ENCODE measurements around the gene RHOT2. TPM values are rescaled to one million over a fixed set of nuclear protein-coding genes. Genes with fewer than 3 reads are reported as not detected.

The RHOT2 gene
- total RNA-seq, 1 donor from 2014 or later, result 33.2 TPM

DNA sequence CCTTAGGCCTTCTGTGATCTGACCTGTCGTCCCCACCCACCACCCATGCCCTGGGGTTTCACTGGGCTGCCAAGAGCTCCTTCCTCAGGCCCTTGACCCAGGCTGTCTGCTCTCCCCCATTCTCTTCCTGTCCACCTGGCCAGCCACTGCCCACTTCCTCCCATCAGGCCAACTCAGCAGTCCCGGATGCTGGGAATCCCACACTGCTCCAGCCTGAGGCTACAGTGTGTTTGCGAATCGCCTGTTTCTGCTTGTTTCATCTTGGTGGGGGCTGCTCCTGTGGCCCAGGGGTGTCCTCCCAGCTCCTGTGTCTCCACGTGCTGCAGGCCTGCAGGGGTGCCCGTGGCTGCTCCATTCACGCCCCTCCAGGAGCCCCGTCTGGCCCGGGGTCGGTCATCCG, 46.1 kb downstream of the RHOT2 start:
- DNase-seq (ENCODE audit: low spot score), result no peak

DNA sequence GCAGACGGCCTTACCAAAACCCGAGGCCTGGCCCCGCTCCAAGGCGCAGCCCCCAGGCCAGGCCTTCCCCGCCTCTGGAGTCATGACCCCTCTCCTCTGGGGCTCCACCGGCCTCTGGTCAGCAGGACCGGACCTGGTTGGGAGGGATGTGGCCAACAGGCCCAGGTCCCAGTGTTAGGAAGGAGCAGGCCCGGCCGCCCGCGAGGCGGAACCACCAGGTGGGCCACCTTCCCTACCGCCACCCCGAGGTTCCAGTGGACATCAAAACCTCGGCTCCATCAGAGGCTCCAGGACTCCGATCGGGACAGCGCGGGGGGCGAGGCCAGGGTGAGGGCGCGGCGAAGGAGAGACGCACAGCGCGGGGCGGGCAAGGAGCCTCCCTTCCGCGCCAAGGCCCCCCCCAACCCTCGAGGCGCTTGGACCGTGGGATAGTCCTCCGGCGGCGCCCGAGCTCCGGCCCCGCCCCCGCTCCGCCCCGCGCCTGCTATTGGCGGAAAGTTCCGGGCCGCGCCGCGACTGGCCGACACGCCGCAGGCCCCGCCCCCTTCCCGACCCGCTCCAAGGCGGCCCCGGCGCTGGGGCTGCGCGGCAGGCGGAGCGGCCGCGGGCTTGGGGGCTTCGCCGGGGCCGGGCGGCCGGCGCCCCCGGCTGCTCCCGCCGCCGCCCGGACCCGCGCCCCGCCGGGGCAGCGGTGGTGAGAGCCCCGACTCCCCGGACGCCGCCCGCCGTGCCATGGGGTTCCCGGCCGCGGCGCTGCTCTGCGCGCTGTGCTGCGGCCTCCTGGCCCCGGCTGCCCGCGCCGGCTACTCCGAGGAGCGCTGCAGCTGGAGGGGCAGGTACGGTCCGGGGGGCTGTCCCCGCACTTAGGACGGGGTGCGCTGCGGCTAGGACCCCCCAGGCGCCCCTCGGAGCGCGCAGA, 46.9 kb downstream of the RHOT2 start, which contains the start of gene METRN:
Gene METRN, plus strand, starts transcription at position 561 of the 919 bp plus-strand sequence. Its CDS starts 172 bp downstream, at position 733.
- peak; percentile 85 for DNase-seq (ENCODE audit: low spot score)

DNA sequence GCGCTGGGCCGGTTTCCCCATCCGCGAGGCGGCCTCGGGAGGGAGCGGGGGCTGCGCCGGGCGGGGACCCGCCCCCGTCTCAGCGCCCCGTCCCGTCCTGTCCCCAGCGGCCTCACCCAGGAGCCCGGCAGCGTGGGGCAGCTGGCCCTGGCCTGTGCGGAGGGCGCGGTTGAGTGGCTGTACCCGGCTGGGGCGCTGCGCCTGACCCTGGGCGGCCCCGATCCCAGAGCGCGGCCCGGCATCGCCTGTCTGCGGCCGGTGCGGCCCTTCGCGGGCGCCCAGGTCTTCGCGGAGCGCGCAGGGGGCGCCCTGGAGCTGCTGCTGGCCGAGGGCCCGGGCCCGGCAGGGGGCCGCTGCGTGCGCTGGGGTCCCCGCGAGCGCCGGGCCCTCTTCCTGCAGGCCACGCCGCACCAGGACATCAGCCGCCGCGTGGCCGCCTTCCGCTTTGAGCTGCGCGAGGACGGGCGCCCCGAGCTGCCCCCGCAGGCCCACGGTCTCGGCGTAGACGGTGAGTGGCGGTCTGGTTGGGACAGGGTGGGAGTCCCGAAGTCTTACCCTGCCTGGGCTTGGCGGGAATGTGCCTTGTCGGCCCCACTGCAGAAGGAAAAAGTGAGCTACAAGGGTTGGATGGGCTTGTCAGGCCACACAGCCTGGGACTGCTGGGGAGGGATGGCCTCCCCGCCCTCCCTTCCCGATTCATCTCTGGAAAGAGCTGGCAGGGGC, 47.7 kb downstream of the RHOT2 start:
- no peak for DNase-seq (ENCODE audit: low spot score)

DNA sequence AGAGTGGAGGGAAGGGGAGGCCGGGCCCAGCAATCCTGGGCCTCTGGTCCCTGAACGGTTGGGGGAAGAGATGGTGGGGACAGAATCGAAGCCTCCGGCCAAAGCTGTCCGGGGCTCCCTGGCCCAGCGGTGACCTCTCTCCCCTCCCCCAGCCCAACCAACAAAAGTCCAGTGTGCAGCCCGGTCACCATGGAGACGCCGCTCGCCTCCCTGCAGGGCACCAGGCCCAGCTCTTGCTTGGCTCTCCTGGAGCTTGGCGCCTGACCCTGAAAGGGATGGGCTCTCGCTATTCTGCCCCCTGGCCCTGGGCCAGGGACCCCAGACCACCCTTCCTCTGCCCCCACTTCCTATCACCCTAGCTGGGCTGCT, 48.3 kb downstream of the RHOT2 start:
- no peak for DNase-seq (ENCODE audit: low spot score)

DNA sequence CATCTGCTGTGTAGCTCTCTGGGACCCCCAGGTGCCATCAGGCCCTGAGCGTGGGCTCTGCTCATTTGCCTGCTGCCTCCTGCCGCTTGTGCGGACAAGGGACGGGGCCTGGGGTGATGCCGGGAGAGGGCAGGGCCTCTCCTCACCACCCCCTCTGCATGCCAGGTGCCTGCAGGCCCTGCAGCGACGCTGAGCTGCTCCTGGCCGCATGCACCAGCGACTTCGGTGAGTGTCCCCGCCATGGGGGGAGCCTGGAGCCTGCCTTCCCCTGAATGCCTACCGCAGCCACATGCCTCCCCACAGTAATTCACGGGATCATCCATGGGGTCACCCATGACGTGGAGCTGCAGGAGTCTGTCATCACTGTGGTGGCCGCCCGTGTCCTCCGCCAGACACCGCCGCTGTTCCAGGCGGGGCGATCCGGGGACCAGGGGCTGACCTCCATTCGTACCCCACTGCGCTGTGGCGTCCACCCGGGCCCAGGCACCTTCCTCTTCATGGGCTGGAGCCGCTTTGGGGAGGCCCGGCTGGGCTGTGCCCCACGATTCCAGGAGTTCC, 48.9 kb downstream of the RHOT2 start:
- DNase-seq (ENCODE audit: low spot score), result no peak

DNA sequence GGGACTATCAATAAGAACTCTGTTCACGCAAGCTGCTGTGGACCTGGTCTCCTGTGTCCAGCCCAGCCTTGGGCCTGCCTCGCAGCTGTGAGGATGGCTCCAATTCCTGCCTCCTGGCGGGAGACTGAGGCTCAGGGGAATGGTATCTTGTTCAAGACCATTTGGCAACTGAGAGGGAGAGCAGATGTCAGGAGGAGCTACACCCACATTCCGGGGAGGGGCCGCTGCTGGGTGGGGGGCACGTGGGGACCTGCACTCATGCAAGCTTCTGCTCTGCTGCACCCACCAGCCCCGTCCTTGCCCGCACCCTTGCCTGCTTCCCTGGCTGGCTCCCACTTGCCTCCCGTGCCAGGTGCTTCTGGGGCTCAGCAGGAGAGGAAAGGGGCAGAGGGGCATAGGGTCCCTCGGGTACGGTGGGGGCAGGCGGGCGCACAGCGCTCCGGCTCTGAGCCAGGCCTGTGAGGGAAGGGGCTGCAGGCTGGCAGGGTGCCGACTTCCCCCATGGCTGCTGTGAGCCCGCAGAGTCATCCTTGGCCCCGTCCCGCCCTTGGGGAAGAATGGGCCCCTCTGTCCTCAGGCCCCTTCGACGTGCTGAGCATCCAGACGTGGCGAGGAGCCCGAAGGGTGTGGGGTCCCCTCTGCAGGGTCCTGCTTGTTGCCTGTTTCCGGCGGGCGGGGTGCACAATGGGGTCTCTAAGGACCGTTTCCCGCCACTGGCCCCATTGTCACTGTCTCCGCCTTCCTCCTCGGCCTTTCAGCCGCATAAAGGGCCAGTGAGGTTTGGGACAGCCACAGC, 49.7 kb downstream of the RHOT2 start:
- no peak for DNase-seq (ENCODE audit: low spot score)

DNA sequence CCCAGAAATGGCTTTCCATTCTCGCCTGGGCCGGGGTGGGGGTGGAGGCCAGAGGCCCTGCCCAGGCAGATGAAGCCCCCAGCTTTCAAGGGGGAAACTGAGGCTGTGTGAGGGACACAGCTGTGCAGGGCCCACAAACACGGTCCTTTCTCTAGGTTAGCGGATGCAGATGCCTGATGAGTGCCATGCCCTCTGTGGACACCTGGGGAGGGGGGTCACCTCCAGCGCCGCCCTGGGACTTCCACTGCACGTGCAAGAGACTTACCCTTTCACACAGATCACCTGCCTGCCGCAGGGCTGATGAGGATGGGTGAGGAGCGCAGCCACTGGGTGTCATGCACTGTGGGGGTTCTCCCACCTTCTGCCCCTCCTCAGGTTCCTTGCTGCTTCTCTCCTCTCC, 50.5 kb downstream of the RHOT2 start:
- DNase-seq (ENCODE audit: low spot score), result no peak

DNA sequence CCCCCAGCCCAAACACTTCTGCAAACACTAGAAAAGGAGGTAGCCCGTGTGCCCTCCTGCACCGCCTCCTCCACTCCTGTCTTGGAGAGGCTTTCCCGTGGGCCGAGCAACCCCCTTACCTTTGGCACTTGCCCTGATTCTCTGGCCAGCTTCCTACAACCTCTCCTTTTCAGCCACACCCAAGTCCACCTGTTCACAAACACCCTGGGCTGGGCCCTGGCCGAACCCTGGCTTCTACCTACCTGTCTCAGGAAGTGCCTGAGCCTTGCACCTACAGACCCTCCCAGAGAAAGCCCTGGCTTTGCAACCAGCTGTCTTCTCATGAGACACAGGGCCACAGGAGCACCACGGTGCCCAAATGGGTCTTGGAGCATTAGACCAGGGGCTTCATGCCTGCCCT, 51.0 kb downstream of the RHOT2 start:
- DNase-seq (ENCODE audit: low spot score), result no peak

DNA sequence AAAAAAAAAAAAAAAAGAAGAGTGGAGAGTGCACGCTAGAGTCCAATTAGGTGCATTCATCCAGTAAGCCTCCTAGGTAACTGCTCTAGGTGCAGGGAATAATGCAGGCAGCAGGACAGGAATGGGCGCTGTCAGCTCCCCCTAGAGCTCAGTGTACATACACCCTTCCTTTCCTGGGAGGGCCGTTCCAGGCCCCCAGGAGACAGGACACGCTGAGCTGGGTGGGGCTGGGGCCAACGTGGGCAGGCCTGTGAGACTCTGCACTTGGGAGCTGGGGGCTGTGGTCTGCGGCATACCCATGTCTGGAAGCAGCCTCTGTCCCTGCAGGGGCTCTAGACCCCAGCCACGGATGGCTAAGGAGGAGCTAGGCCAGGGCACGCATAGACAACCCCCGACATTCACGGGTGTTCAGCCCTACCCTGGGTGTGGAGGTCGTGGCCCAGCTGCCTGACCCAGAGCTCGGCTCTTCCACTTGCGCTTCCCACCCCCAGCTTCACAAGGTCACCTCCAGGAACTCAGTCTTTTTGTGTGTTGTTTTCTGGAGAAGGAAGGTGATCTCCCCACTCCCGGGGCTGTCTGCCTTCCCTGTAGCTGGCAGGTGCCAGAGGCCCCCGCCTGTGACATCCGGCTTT, 52.0 kb downstream of the RHOT2 start:
- no peak for DNase-seq (ENCODE audit: low spot score)

DNA sequence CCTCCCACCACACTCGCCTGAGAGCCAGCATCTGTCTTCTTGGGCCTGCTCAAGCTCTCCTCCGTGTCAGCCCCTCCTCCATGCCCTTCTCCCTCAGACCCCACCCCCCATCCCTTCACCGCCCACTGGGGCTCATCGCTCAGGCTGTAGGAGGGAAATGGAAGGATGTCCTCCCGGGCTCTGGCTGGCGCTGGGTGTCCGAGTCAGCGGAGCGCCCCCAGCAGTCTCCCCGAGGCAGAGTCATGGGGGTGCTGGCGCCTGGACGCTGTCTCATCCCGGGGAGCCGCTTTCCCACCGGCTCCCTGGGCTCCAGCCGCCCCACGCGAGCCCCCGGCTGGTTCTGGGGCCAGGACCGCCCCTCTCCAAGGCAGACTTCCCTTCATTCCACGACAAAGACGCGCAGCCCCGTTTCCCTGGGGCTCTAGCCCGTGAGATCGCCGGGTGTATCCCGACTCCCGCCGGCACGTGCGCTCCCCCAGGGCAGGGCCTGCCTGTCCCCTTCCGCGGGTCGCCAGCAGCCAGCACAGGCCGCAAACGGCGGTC, 52.6 kb downstream of the RHOT2 start:
- peak; percentile 89 for DNase-seq (ENCODE audit: low spot score)

DNA sequence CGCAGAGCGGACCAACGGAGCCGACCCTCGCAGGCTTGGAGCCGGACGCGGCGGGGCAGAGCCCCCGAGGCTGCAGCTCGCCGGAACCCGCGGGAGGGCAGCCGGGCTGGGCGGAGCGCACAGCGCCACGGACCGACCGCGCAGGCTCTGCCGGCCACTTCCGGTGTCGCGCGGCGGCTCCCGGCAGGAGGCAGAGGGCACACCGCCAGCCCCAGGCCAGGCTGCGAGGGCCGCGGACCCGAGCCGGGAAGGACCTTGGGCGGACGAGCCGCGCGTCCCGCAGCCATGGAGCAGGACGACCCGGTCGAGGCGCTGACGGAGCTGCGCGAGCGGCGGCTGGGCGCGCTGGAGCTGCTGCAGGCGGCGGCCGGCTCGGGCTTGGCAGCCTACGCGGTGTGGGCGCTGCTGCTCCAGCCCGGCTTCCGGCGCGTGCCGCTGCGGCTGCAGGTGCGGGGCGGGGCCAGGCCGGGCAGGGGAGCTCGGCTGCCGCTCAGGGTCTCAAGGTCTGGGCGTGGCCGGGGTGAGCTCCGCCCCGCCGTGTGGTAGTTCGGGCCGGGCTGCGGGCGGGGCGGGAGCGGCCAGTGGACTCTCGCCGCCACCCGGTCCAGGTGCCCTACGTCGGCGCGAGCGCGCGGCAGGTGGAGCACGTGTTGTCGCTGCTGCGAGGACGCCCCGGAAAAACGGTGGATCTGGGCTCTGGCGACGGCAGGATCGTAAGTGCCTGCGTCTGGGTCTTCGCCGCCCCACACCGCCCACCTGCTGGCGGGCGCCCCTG, 53.2 kb downstream of the RHOT2 start, which contains the start of gene ANTKMT:
Gene ANTKMT, plus strand, starts transcription at position 157 of the 775 bp plus-strand sequence. Its CDS starts 129 bp downstream, at position 286.
- DNase-seq (ENCODE audit: low spot score), result peak; percentile 73

DNA sequence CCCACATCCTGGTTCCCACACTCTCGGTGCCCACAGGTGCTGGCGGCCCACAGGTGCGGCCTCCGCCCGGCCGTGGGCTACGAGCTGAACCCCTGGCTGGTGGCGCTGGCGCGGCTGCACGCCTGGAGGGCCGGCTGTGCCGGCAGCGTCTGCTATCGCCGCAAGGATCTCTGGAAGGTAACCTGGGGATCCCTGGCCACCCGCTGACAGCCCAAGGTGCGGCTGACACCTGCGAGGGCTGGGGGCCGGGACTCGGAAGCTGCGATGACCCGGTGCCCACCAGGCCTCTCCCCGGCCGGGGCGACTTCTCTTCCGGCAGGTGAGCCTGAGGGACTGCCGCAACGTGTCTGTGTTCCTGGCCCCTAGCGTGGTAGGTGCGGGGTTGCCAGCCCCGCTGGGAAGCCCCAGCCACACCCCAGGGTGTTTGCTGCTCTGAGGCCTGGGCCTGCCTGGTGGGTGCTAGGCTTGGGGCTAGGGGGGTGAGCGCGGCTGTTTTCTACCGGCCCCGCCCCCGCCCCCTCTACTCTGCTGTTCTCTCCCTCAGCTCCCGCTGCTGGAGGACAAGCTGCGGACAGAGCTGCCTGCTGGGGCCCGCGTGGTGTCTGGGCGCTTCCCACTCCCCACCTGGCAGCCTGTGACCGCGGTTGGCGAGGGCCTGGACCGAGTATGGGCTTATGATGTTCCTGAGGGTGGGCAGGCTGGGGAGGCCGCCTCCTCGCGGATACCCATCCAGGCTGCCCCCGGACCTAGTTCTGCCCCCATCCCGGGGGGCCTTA, 54.0 kb downstream of the RHOT2 start:
- no peak for DNase-seq (ENCODE audit: low spot score)

DNA sequence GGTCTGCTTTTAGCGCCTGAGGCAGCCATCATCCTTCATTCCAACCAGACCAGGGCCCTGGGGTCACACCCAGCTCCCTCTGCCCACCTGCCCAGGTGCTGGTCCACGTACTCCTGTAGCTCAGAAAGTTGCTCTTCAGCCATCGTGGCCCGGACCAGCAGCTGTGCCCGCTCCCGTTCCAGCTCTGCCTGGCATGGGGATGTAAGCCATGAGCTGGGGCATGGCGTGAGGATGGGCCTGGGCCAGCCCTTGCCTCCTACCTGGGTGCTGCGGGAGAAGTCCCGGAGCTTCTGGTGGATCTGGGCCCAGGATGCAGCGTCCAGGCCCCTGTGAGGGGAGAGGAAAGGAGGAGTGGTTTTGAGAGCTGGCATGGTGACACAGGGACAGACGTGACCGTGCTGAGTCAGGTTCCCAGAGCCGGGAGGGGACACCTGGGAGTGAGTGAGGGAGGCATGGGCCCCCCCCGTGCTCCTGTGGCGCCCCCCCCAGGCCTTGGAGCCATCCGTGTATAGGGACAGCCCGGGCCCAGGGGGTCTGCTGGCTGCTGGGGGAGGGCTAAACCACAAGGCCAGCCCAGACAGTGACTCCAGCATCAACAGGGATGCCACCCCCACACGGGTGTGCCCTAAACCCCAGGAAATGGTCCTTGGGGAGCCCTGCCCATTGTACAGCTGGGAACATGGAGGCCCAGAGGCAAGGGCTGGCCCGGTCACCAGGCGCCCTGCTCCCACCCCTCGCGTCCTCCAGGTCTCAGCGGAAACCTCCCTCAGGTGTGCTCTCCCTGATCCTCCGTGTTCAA, 55.1 kb downstream of the RHOT2 start:
- DNase-seq (ENCODE audit: low spot score), result no peak

DNA sequence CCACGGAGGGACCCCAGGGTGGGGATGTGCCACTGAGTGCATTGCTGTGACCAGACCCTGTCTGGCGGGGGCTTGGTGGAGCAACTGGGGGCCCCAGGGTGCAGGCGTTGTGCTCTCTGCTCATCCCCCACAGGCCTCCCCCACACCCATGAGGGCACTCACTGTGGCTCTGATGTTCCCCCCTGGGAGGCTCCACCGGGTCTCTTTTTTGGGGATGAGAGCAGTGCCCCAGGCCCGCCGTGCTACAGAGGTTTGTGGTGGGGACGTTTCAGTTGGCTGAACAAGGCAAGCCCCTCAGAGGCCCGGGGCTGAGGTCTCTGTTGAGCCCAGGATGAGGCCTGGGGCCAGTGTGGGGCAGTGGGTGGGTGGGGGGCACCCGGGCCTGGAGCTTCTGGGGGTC, 55.8 kb downstream of the RHOT2 start:
- no peak for DNase-seq (ENCODE audit: low spot score)
